H1 (cell line): ENCODE data around the gene SLC35F5. TPM values are rescaled to one million over a fixed set of nuclear protein-coding genes. Genes with fewer than 3 reads are reported as not detected.
A peak's percentile ranks its signal among the peaks of the same experiment; 100 is the strongest.

ENCODE experiments used
- CTCF ChIA-PET: fragments of 300-600 bp; sonication (Branson Sonifier 250); formaldehyde crosslinking; loops from one replicate; lab custom pipeline; 2021; ENCODE audit not compliant: partially characterized antibody; lab: Charles Lee
- POLR2A ChIA-PET: fragments of 300-600 bp; sonication (Branson Sonifier 250); formaldehyde crosslinking; loops from one replicate; lab custom pipeline; 2021; ENCODE audit warnings: inconsistent platforms; ENCODE audit not compliant: partially characterized antibody; lab: Charles Lee
- DNase-seq, 2 experiments: peaks; one replicate each; pipeline versions ENCODE4 v3.0.0 to v3.0.0-alpha.2; 2010 to 2022; ENCODE audit warnings: low spot score in 2 of 2, low read depth in 1 of 2, mixed read lengths in 1 of 2
- FAIRE-seq: peaks from 2 replicates; lab custom pipeline; 2011; peaks lifted over from hg19 to GRCh38; lab: Jason Lieb, UNC
- H2AFZ ChIP-seq: 2 replicates; pipeline ENCODE4 v1.8.1; 2012; ENCODE audit warnings: low read length, inconsistent platforms
- H2AK5ac ChIP-seq: 2 replicates; pipeline ENCODE4 v1.6.1; 2013; ENCODE audit warnings: low read depth, low read length
- H2BK120ac ChIP-seq: replicated peaks from 2 replicates; pipeline ENCODE3; 2013; ENCODE audit warnings: low read depth, low read length, inconsistent platforms
- H2BK12ac ChIP-seq: 2 replicates; pipeline ENCODE4 v1.6.1; 2013; ENCODE audit warnings: low read depth, low read length
- H2BK15ac ChIP-seq: 2 replicates; pipeline ENCODE4 v1.6.1; 2013; ENCODE audit warnings: low read length
- H2BK20ac ChIP-seq: 2 replicates; pipeline ENCODE4 v1.6.1; 2013; ENCODE audit warnings: low read length
- H2BK5ac ChIP-seq: 2 replicates; pipeline ENCODE4 v1.6.1; 2013; ENCODE audit warnings: low read depth, low read length
- H3K14ac ChIP-seq: 2 replicates; pipeline ENCODE4 v1.6.1; 2013; ENCODE audit warnings: inconsistent platforms; ENCODE audit not compliant: insufficient read length
- H3K18ac ChIP-seq: 2 replicates; pipeline ENCODE4 v1.6.1; 2013; ENCODE audit warnings: low read length; ENCODE audit errors: extremely low read depth
- H3K23ac ChIP-seq: 2 replicates; pipeline ENCODE4 v1.6.1; 2013; ENCODE audit warnings: inconsistent platforms; ENCODE audit not compliant: insufficient read length
- H3K23me2 ChIP-seq: 2 replicates; pipeline ENCODE4 v1.6.1; 2013; ENCODE audit warnings: low read depth, low read length
- H3K27ac ChIP-seq: 2 replicates; pipeline ENCODE4 v1.6.1; 2011; ENCODE audit warnings: low read depth, low read length, inconsistent platforms
- H3K27me3 ChIP-seq, 4 experiments: replicated peaks in 1 of 4; 1 replicate in 1 of 4; 2 replicates in 3 of 4; pipeline versions ENCODE4 v1.6.1 to v1.8.1; 2011 to 2013; ENCODE audit warnings: low read length in 3 of 4, mild to moderate bottlenecking in 3 of 4, inconsistent platforms in 2 of 4, mixed read lengths in 2 of 4, moderate library complexity in 1 of 4; ENCODE audit not compliant: control insufficient read depth in 3 of 4, insufficient read depth in 3 of 4; ENCODE audit errors: extremely low read depth in 1 of 4
- H3K36me3 ChIP-seq, 4 experiments: 2 replicates each; pipeline versions ENCODE4 v1.6.1 to v1.8.1; 2011 to 2013; ENCODE audit warnings: mild to moderate bottlenecking in 4 of 4, low read length in 3 of 4, moderate library complexity in 2 of 4, control low read depth in 1 of 4, inconsistent platforms in 1 of 4; ENCODE audit not compliant: insufficient read depth in 4 of 4, control insufficient read depth in 2 of 4
- H3K4ac ChIP-seq: replicated peaks from 2 replicates; pipeline ENCODE3; 2013; ENCODE audit warnings: low read length, low read depth, mixed read lengths, inconsistent platforms; ENCODE audit not compliant: insufficient read length
- H3K4me1 ChIP-seq, 4 experiments: replicated peaks in 1 of 4; 1 replicate in 1 of 4; 2 replicates in 3 of 4; pipeline versions ENCODE4 v1.6.1 to v1.8.1; 2011 to 2013; ENCODE audit warnings: low read length in 3 of 4, inconsistent platforms in 2 of 4, mixed read lengths in 1 of 4; ENCODE audit not compliant: insufficient read depth in 4 of 4, control insufficient read depth in 3 of 4
- H3K4me2 ChIP-seq, 2 experiments: 2 replicates each; pipeline versions ENCODE4 v1.6.1 to v1.8.1; 2011 to 2013; ENCODE audit warnings: low read depth in 2 of 2, low read length in 2 of 2, control low read depth in 1 of 2, inconsistent platforms in 1 of 2, mild to moderate bottlenecking in 1 of 2; ENCODE audit not compliant: insufficient read depth in 1 of 2
- H3K4me3 ChIP-seq, 4 experiments: fragments of 200-600, 300-600 bp in 1 of 4; sonication (generic), shearing (Covaris generic), sonication (Bioruptor Twin) in 1 of 4; 2 replicates each; pipeline versions ENCODE4 v1.5.1 to v1.8.1; 2011 to 2016; ENCODE audit warnings: low read length in 4 of 4, low read depth in 3 of 4, control low read depth in 2 of 4, inconsistent platforms in 2 of 4, mild to moderate bottlenecking in 2 of 4, mixed read lengths in 1 of 4, moderate library complexity in 1 of 4; ENCODE audit not compliant: insufficient read depth in 2 of 4; ENCODE audit errors: extremely low read depth in 1 of 4
- H3K56ac ChIP-seq: replicated peaks from 2 replicates; pipeline ENCODE3; 2013; ENCODE audit warnings: low read depth, mild to moderate bottlenecking, mixed read lengths, low read length, inconsistent platforms; ENCODE audit not compliant: insufficient read length
- H3K79me1 ChIP-seq: 2 replicates; pipeline ENCODE4 v1.6.1; 2013; ENCODE audit warnings: low read depth, low read length, control low read depth
- H3K79me2 ChIP-seq, 2 experiments: 2 replicates each; pipeline versions ENCODE4 v1.6.1 to v1.8.1; 2012 to 2013; ENCODE audit warnings: low read length in 2 of 2, mild to moderate bottlenecking in 2 of 2, inconsistent platforms in 1 of 2; ENCODE audit not compliant: insufficient read depth in 2 of 2, control insufficient read depth in 1 of 2
- H3K9ac ChIP-seq, 4 experiments: replicated peaks in 1 of 4; 1 replicate in 1 of 4; 2 replicates in 3 of 4; pipeline versions ENCODE4 v1.6.1 to v1.8.1; 2011 to 2013; ENCODE audit warnings: low read depth in 3 of 4, low read length in 3 of 4, control low read depth in 2 of 4, mild to moderate bottlenecking in 2 of 4, moderate library complexity in 2 of 4, inconsistent platforms in 1 of 4; ENCODE audit errors: extremely low read depth in 1 of 4
- H3K9me3 ChIP-seq, 2 experiments: 2 replicates each; pipeline versions ENCODE4 v1.6.1 to v1.8.1; 2012 to 2013; ENCODE audit warnings: mild to moderate bottlenecking in 2 of 2, moderate library complexity in 2 of 2, control low read depth in 1 of 2, inconsistent platforms in 1 of 2, low read depth in 1 of 2, low read length in 1 of 2, mixed read lengths in 1 of 2; ENCODE audit not compliant: insufficient read depth in 2 of 2
- H4K20me1 ChIP-seq, 2 experiments: replicated peaks in 1 of 2; 2 replicates each; pipeline versions ENCODE3 to v1.8.1; 2011 to 2013; ENCODE audit warnings: inconsistent platforms in 2 of 2, low read length in 2 of 2, mild to moderate bottlenecking in 1 of 2; ENCODE audit not compliant: insufficient read depth in 2 of 2, control insufficient read depth in 1 of 2
- H4K5ac ChIP-seq: 2 replicates; pipeline ENCODE4 v1.6.1; 2013; ENCODE audit warnings: low read length, low read depth, mixed read lengths, inconsistent platforms; ENCODE audit not compliant: insufficient read length
- H4K8ac ChIP-seq: 2 replicates; pipeline ENCODE4 v1.8.0; 2013; ENCODE audit warnings: mild to moderate bottlenecking, moderate library complexity, low read length, inconsistent platforms; ENCODE audit not compliant: insufficient read depth; ENCODE audit errors: extremely low read depth
- H4K91ac ChIP-seq: replicated peaks from 2 replicates; pipeline ENCODE3; 2013; ENCODE audit warnings: low read length, mixed read lengths, inconsistent platforms; ENCODE audit not compliant: insufficient read length
- ATF3 ChIP-seq: IDR thresholded peaks from 2 replicates; pipeline ENCODE4 v1.6.1; 2011; ENCODE audit warnings: low read depth, mild to moderate bottlenecking, low read length; ENCODE audit not compliant: insufficient read depth
- E2F6 ChIP-seq: IDR thresholded peaks from 2 replicates; pipeline ENCODE4 v1.6.1; 2012; ENCODE audit warnings: inconsistent platforms
- KDM5A ChIP-seq: fragments of 200-600 bp; IDR thresholded peaks from 2 replicates; pipeline ENCODE4 v1.7.1; 2012; ENCODE audit warnings: mild to moderate bottlenecking, low read length, inconsistent platforms, mixed read lengths
- SIN3A ChIP-seq, 2 experiments: IDR thresholded peaks in 1 of 2; conservative IDR thresholded peaks in 1 of 2; 2 replicates each; pipeline ENCODE4 v1.6.1; 2011 to 2012; ENCODE audit warnings: low read length in 2 of 2, improper control_type of control experiment in 1 of 2, low read depth in 1 of 2, mild to moderate bottlenecking in 1 of 2
- WGBS, 2 experiments: shearing (Covaris generic) in 1 of 2; methylation state at CpG; one replicate each; pipeline versions ENCODE4 v1.1.6 to v1.1.7; 2013 to 2015; ENCODE audit warnings: low lambda C conversion rate in 2 of 2, mixed read lengths in 2 of 2, inconsistent platforms in 1 of 2, low coverage in 1 of 2, missing lambda C conversion rate in 1 of 2; ENCODE audit not compliant: insufficient replicate concordance in 2 of 2, insufficient coverage in 1 of 2, insufficient read length in 1 of 2; ENCODE audit errors: extremely low coverage in 1 of 2, missing lambda C conversion rate in 1 of 2; 5-methylcytosine and 5-hydroxymethylcytosine counted together
- polyA plus RNA-seq, 7 experiments: library from polyadenylated mRNA; depleted of rRNA in 3 of 7; stranded (reverse) in 5 of 7; unstranded in 2 of 7; fragments of >200 nt in 5 of 7; fragments of 200-250 nt in 2 of 7; gene quantifications; 1 replicate in 5 of 7; 2 replicates in 1 of 7; 4 replicates in 1 of 7; pipeline versions ENCODE4 v1.2.1 to v1.2.3, GENCODE V29; 2011 to 2013; ENCODE audit warnings: missing spikeins in 2 of 7, mixed read lengths in 2 of 7
- total RNA-seq: library from RNA; stranded (reverse); fragmentation: NEBNext Ultra II Directional; extraction: Animal tissue kit (Norgen Biotek cat#: 25700); gene quantifications from 2 replicates; pipeline ENCODE4 v1.2.1, GENCODE V29; 2021

SLC35F5 gene
- total and polyA plus RNA-seq, 2 of the 8 experiments (the other 6 are each of a cell fraction or from before 2014, with no cell fraction given): 11.8 to 22.2 TPM

GRCh38 chr2:113755835-113756354 is 547 bp downstream of the SLC35F5 start:
- peak overlapping the region; percentile 88; the same call in 1 of the 2 replicates for H2BK15ac ChIP-seq
- 2% methylated on average over 22 of the region's 26 CpGs; no CpG with 5 or more reads in 1 of the 2 experiments for WGBS, 2 experiments
- peak overlapping the region; percentile 57 to 87 (median 63) for H3K9ac ChIP-seq
- peak overlapping the region; percentile 93 for H2BK5ac ChIP-seq
- DNase-seq (no peak), FAIRE-seq (no peak)
- H4K5ac ChIP-seq: peak overlapping the region; percentile 52
- no peak overlapping the region for H3K23ac ChIP-seq
- H3K27me3 ChIP-seq: no peaks in the 10 kb centered on the region
- H2AK5ac ChIP-seq: no peak overlapping the region
- H3K79me1 ChIP-seq: no peaks in the 10 kb centered on the region
- TF ChIP-seq E2F6 (0 out of 2 replicates have a peak, but pooled peaks have one; percentile 4), SIN3A (conservative IDR thresholded peaks at IDR 0.05 in 1 of 2, IDR thresholded peaks at IDR 0.05 in 1 of 2; ENCODE audit: low read depth in 1 of 2, low read length in 2 of 2) (no peak), KDM5A (no peak), ATF3 (no peak)
- no peak overlapping the region for H3K14ac ChIP-seq
- ChIA-PET POLR2A (interaction anchor here (0.7 to 1.8 kb wide), 8 partner anchors 12 to 141 kb away, joined by 3 to 24 read pairs (median 4); partner anchors contain the start of gene ACTR3), CTCF (interaction anchor here (0.5 to 1.9 kb wide), 3 partner anchors 19 to 223 kb away, joined by 3 to 5 read pairs (median 3); no protein-coding TSS in a partner anchor)
- H3K18ac ChIP-seq: peak overlapping the region; percentile 95
- H3K9me3 ChIP-seq: no peaks in the 10 kb centered on the region
- H3K79me2 ChIP-seq: peaks cover 4 to 17% of the 10 kb centered on the region in 2 experiments; a peak in 2 of 4 replicates
- peak overlapping the region; percentile 85 for H3K27ac ChIP-seq
- peak overlapping the region; percentile 96 for H4K8ac ChIP-seq
- H3K4me1 ChIP-seq: no peaks in the 10 kb centered on the region; a peak in 2 of 7 replicates
- H4K91ac ChIP-seq: peak overlapping the region; percentile 93
- H2BK12ac ChIP-seq: peak overlapping the region; percentile 50; the same call in 1 of the 2 replicates
- H2BK20ac ChIP-seq: no peak overlapping the region
- peaks cover 0 to 7% of the 10 kb centered on the region in 2 experiments for H4K20me1 ChIP-seq
- peak overlapping the region; percentile 77 to 90 for H3K4me2 ChIP-seq
- H3K4ac ChIP-seq: no peak overlapping the region
- no peak overlapping the region for H2BK120ac ChIP-seq
- H2AFZ ChIP-seq: peak overlapping the region; percentile 82
- H3K36me3 ChIP-seq: peaks cover 0 to 5% (median 0%) of the 10 kb centered on the region in 4 experiments; a peak in 1 of 8 replicates
- H3K4me3 ChIP-seq: peak overlapping the region; percentile 75 to 94 (median 90)
- H3K23me2 ChIP-seq: peaks cover 11% of the 10 kb centered on the region
- H3K56ac ChIP-seq: no peak overlapping the region
